Stimulated activated memory B cell treated with anti-CD40 and anti-IgM and Interleukin-4, amounts not matched to agents 10 μg/mL and 1 μg/mL and 100 μg/mL, for 72 hours (primary cell): ENCODE measurements around the gene CAPN14.

Source experiments
- ATAC-seq: fragments of 150-1000 bp; cut with Tn5 transposase; 2 replicates; pipeline ENCODE4 v1.10.0; 2021
- H3K27ac Mint-ChIP-seq: one replicate; pipeline ENCODE4 v1.8.0; 2022; ENCODE audit warnings: mild to moderate bottlenecking, mixed read lengths
- H3K27me3 Mint-ChIP-seq: one replicate; pipeline ENCODE4 v1.8.0; 2022; ENCODE audit warnings: mixed read lengths
- H3K36me3 Mint-ChIP-seq: one replicate; pipeline ENCODE4 v1.8.0; 2022; ENCODE audit warnings: mixed read lengths
- H3K4me1 Mint-ChIP-seq: one replicate; pipeline ENCODE4 v1.8.0; 2022; ENCODE audit warnings: mixed read lengths
- H3K4me3 Mint-ChIP-seq: one replicate; pipeline ENCODE4 v1.8.0; 2022; ENCODE audit warnings: mild to moderate bottlenecking, moderate library complexity, mixed read lengths
- H3K9me3 Mint-ChIP-seq: one replicate; pipeline ENCODE4 v1.8.0; 2022; ENCODE audit warnings: mixed read lengths

The CAPN14 gene

DNA sequence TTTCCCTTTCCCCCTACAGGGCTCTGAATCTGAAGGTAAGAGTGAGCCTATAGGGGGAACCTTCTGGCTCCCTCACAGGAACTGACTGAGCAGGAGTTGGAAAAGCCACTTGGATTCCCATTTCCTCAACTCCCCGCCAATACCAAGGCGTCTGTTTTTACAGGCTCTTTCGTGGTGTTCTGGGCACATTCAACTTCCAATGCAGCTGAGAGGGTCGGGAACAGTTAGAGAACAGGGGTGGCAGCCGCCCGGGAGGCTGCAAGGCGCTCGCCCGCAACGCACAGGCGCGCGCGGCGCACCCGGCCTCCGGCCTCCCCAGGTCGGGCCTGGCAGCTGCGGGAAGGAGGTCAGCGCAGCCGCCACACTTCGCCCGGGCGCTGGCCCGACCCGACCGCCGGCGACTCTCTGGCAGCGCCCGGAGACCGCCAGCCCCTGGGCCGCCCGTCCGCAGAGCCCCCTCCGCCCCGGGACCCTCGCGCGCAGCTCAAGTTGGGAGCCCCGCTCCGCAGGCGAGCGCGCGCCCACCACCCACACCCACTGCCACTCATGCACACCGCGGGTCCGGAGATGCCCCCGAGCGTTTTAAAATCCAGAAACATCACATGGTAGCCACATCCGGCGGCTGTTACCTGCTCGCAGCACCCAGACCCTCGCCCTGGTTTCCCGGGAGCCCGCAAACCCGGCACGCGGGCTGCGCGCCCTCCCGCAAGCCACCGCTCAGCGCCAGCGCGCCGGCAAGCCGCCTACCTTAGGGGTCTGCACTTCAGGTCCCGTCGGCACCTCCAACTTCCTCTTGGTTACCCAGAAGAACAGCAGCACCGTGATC, 79.9 kb downstream of the CAPN14 start:
- H3K36me3 Mint-ChIP-seq, result no peaks in the 10 kb centered on the region
- H3K27ac Mint-ChIP-seq, result peak overlapping the region; percentile 53
- H3K4me1 Mint-ChIP-seq, result peaks cover 11% of the 10 kb centered on the region
- no peaks in the 10 kb centered on the region for H3K9me3 Mint-ChIP-seq
- peak overlapping the region; percentile 85 for H3K4me3 Mint-ChIP-seq
- peaks cover 9% of the 10 kb centered on the region for H3K27me3 Mint-ChIP-seq
- peak; percentile 40 for ATAC-seq

DNA sequence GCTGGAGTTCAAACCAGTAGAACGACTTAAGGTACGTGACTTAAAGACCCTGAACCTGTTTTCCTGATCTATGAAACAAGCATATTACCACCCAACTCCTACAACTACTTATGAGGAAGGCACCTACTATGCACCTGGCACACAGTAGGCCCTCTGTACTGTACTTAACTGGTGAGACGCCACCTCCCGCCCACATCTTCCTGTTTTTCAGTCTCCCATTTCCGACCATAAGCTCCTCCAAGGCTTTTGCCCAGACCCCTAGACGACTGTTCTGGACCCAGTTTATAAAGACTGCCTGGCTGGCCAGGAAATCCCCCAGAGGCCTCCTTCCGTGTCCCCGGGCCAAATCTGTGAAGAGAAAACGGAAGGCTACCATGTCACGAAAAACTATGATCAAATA, 80.6 kb downstream of the CAPN14 start:
- no peak for ATAC-seq

DNA sequence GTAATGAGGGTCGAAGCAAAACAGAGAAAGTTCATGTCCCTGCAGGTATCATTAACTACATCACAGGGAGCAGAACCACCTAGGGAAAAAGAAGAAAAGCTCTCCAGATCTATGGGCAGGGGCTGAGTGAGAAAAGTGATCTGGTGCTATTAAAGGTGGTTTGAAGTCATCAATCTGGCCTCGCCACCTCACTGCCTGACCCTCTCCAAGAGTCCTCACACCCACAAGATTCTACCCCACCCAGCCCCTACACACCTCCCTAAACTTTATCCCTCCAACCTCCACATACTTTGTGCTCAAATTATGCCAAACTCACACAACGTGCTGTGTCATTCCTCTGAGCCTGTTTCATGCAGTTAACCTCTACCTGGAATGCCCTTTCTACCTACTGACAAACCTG, 81.3 kb downstream of the CAPN14 start:
- Mint-ChIP-seq H3K27me3 (peaks cover 9% of the 10 kb centered on the region), H3K36me3 (no peaks in the 10 kb centered on the region), H3K4me1 (peaks cover 11% of the 10 kb centered on the region), H3K27ac (no peak overlapping the region), H3K4me3 (no peak overlapping the region), H3K9me3 (no peaks in the 10 kb centered on the region)
- ATAC-seq, result no peak

More for the DNA sequence above, 80.6 kb downstream of the CAPN14 start:
- Mint-ChIP-seq H3K4me3 (peak overlapping the region; percentile 34), H3K27me3 (peaks cover 9% of the 10 kb centered on the region), H3K27ac (peak overlapping the region; percentile 2), H3K9me3 (no peaks in the 10 kb centered on the region), H3K36me3 (no peaks in the 10 kb centered on the region), H3K4me1 (peaks cover 11% of the 10 kb centered on the region)

- Mint-ChIP-seq H3K9me3 (no peaks in the 10 kb centered on the region), H3K27me3 (peaks cover 9% of the 10 kb centered on the region), H3K4me1 (peaks cover 11% of the 10 kb centered on the region), H3K4me3 (no peak overlapping the region), H3K36me3 (no peaks in the 10 kb centered on the region), H3K27ac (no peak overlapping the region)
- no peak for ATAC-seq
These were observed 82.8 kb downstream of the CAPN14 start for GRCh38 chr2:31134480-31134879.

DNA sequence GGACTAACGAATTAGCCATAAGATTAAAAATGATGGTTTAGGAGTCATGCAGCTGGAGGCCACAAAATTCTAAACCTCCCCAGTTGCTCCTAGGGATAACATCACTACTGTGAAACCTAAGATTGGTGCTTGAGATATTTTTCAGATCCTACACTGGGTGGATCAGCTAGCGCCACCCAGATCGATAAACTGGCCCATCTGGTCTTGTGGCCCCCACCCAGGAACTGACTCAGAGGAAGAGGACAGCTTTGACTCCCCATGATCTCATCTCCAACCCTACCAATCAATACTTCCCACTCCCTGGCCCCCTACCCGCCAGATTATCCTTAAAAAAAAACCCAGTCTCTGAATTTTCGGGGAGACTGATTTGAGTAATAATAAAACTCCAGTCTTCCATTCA, 84.5 kb downstream of the CAPN14 start:
- Mint-ChIP-seq H3K9me3 (no peaks in the 10 kb centered on the region), H3K4me3 (no peak overlapping the region), H3K4me1 (peaks cover 9% of the 10 kb centered on the region), H3K27me3 (peaks cover 9% of the 10 kb centered on the region), H3K36me3 (no peaks in the 10 kb centered on the region), H3K27ac (no peak overlapping the region)
- ATAC-seq, result no peak

DNA sequence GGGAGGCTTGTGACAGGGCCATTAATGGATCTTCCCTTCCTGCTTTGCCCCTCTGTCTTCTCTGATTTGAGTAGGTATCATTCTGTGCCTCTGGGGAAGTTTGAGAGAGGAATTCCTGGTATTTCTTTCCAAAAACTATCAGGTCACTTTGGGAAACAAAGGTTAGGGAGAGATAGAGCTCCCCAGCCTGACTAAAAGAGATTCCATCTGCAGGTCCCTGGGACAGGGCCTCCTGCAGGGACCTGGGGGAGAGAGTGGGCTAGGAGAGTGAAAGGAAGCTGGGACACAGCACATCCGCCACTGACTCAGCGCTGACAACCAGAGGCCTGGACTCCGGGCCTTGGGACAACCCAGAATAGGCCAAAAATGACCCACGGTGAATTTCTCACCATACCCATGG, 85.4 kb downstream of the CAPN14 start:
- Mint-ChIP-seq H3K4me3 (no peak overlapping the region), H3K36me3 (no peaks in the 10 kb centered on the region), H3K27ac (no peak overlapping the region), H3K4me1 (peaks cover 4% of the 10 kb centered on the region), H3K27me3 (peaks cover 5% of the 10 kb centered on the region), H3K9me3 (no peaks in the 10 kb centered on the region)
- ATAC-seq, result no peak

GRCh38 chr2:31129375-31130171, 87.7 kb downstream of the CAPN14 start:
- no peaks in the 10 kb centered on the region for H3K9me3 Mint-ChIP-seq
- no peaks in the 10 kb centered on the region for H3K27me3 Mint-ChIP-seq
- no peak overlapping the region for H3K4me3 Mint-ChIP-seq
- no peaks in the 10 kb centered on the region for H3K36me3 Mint-ChIP-seq
- no peaks in the 10 kb centered on the region for H3K4me1 Mint-ChIP-seq
- ATAC-seq, result no peak
- H3K27ac Mint-ChIP-seq, result no peak overlapping the region

- Mint-ChIP-seq H3K4me3 (no peak overlapping the region), H3K36me3 (no peaks in the 10 kb centered on the region), H3K4me1 (no peaks in the 10 kb centered on the region), H3K27me3 (no peaks in the 10 kb centered on the region), H3K27ac (no peak overlapping the region), H3K9me3 (no peaks in the 10 kb centered on the region)
- no peak for ATAC-seq
These were observed 89.4 kb downstream of the CAPN14 start for GRCh38 chr2:31127931-31128330.

- no peak for ATAC-seq
- Mint-ChIP-seq H3K27me3 (no peaks in the 10 kb centered on the region), H3K4me1 (no peaks in the 10 kb centered on the region), H3K27ac (no peak overlapping the region), H3K36me3 (no peaks in the 10 kb centered on the region), H3K9me3 (no peaks in the 10 kb centered on the region), H3K4me3 (no peak overlapping the region)
These were observed 91.2 kb downstream of the CAPN14 start for GRCh38 chr2:31125918-31126695.

GRCh38 chr2:31124904-31125303, 92.4 kb downstream of the CAPN14 start:
- Mint-ChIP-seq H3K4me3 (no peak overlapping the region), H3K9me3 (no peaks in the 10 kb centered on the region), H3K27ac (no peak overlapping the region), H3K27me3 (no peaks in the 10 kb centered on the region), H3K4me1 (no peaks in the 10 kb centered on the region), H3K36me3 (no peaks in the 10 kb centered on the region)
- no peak for ATAC-seq
